ENCODE data around the gene DCTN2. TPM values are rescaled to one million over a fixed set of nuclear protein-coding genes. Genes with fewer than 3 reads are reported as not detected.
"Not testable (repeated sequence)": the region's sequence is repeated elsewhere in the genome, so short reads cannot be mapped to it uniquely, and the experiment has no call there.

Gene DCTN2
- total and polyA plus RNA-seq, 2 donors, result 70.8 to 195 TPM

GRCh38 chr12:57500213-57500612 lies 46.8 kb downstream of the DCTN2 start:
- H3K36me3 ChIP-seq (ENCODE audit: insufficient read depth), result peaks cover 1% of the 10 kb centered on the region
- 96% methylated on average over 11 of the region's 11 CpGs for WGBS
- DNase-seq (ENCODE audit: extremely low spot score), result no peak
- H3K27ac ChIP-seq (ENCODE audit: low read depth), result no peak overlapping the region
- H3K4me3 ChIP-seq (ENCODE audit: low read depth, low read length), result no peak overlapping the region
- H3K4me1 ChIP-seq (ENCODE audit: insufficient read depth), result no peaks in the 10 kb centered on the region

GRCh38 chr12:57498571-57498970 lies 48.4 kb downstream of the DCTN2 start:
- Histone ChIP-seq H3K36me3 (ENCODE audit: insufficient read depth) (peaks cover 1% of the 10 kb centered on the region), H3K4me1 (ENCODE audit: insufficient read depth) (no peaks in the 10 kb centered on the region), H3K4me3 (ENCODE audit: low read depth, low read length) (no peak overlapping the region), H3K27ac (ENCODE audit: low read depth) (no peak overlapping the region)
- WGBS, result 92% methylated on average over 4 of the region's 4 CpGs
- no peak for DNase-seq (ENCODE audit: extremely low spot score)

- no peak overlapping the region for H3K4me3 ChIP-seq (ENCODE audit: low read depth, low read length)
- H3K36me3 ChIP-seq (ENCODE audit: insufficient read depth), result peaks cover 1% of the 10 kb centered on the region
- 81% methylated on average over 9 of the region's 9 CpGs for WGBS
- DNase-seq (ENCODE audit: extremely low spot score), result no peak
- H3K4me1 ChIP-seq (ENCODE audit: insufficient read depth), result no peaks in the 10 kb centered on the region
- no peak overlapping the region for H3K27ac ChIP-seq (ENCODE audit: low read depth)
These were observed 48.9 kb downstream of the DCTN2 start for GRCh38 chr12:57498132-57498502.

- Histone ChIP-seq H3K36me3 (ENCODE audit: insufficient read depth) (peaks cover 3% of the 10 kb centered on the region), H3K4me3 (ENCODE audit: low read depth, low read length) (no peak overlapping the region), H3K4me1 (ENCODE audit: insufficient read depth) (no peaks in the 10 kb centered on the region), H3K27ac (ENCODE audit: low read depth) (no peak overlapping the region)
- WGBS, result 93% methylated on average over 12 of the region's 12 CpGs
- no peak for DNase-seq (ENCODE audit: extremely low spot score)
These were observed 49.5 kb downstream of the DCTN2 start for GRCh38 chr12:57497223-57498131.

- Histone ChIP-seq H3K36me3 (ENCODE audit: insufficient read depth) (peaks cover 2% of the 10 kb centered on the region), H3K27ac (ENCODE audit: low read depth) (no peak overlapping the region), H3K4me3 (ENCODE audit: low read depth, low read length) (no peak overlapping the region), H3K4me1 (ENCODE audit: insufficient read depth) (no peaks in the 10 kb centered on the region)
- no peak for DNase-seq (ENCODE audit: extremely low spot score)
These were observed 50.2 kb downstream of the DCTN2 start for GRCh38 chr12:57496822-57497221.

- H3K4me3 ChIP-seq (ENCODE audit: low read depth, low read length); H3K36me3 ChIP-seq (ENCODE audit: insufficient read depth); DNase-seq (ENCODE audit: extremely low spot score); H3K4me1 ChIP-seq (ENCODE audit: insufficient read depth); H3K27ac ChIP-seq (ENCODE audit: low read depth): not testable (repeated sequence)
- 95% methylated on average over 46 of the region's 48 CpGs for WGBS
These were observed 51.8 kb downstream of the DCTN2 start for GRCh38 chr12:57495051-57495701.

GRCh38 chr12:57491393-57492280 lies 55.4 kb downstream of the DCTN2 start:
- peaks cover 2% of the 10 kb centered on the region for H3K4me1 ChIP-seq (ENCODE audit: insufficient read depth)
- H3K27ac ChIP-seq (ENCODE audit: low read depth), result no peak overlapping the region
- no peak for DNase-seq (ENCODE audit: extremely low spot score)
- no peak overlapping the region for H3K4me3 ChIP-seq (ENCODE audit: low read depth, low read length)
- peaks cover 7% of the 10 kb centered on the region for H3K36me3 ChIP-seq (ENCODE audit: insufficient read depth)
- WGBS, result 93% methylated on average over 15 of the region's 15 CpGs

GRCh38 chr12:57490126-57490525 lies 56.9 kb downstream of the DCTN2 start:
- WGBS, result 98% methylated on average over 4 of the region's 4 CpGs
- peaks cover 7% of the 10 kb centered on the region for H3K36me3 ChIP-seq (ENCODE audit: insufficient read depth)
- DNase-seq (ENCODE audit: extremely low spot score), result no peak

GRCh38 chr12:57489157-57489641 lies 57.8 kb downstream of the DCTN2 start:
- no peak for DNase-seq (ENCODE audit: extremely low spot score)
- Histone ChIP-seq H3K4me1 (ENCODE audit: insufficient read depth) (peaks cover 2% of the 10 kb centered on the region), H3K36me3 (ENCODE audit: insufficient read depth) (peaks cover 7% of the 10 kb centered on the region), H3K27ac (ENCODE audit: low read depth) (no peak overlapping the region), H3K4me3 (ENCODE audit: low read depth, low read length) (no peak overlapping the region)
- WGBS, result 89% methylated on average over 5 of the region's 5 CpGs

More at GRCh38 chr12:57490126-57490525, 56.9 kb downstream of the DCTN2 start:
- H3K27ac ChIP-seq (ENCODE audit: low read depth), result no peak overlapping the region
- peaks cover 2% of the 10 kb centered on the region for H3K4me1 ChIP-seq (ENCODE audit: insufficient read depth)
- H3K4me3 ChIP-seq (ENCODE audit: low read depth, low read length), result no peak overlapping the region

- Histone ChIP-seq H3K27ac (ENCODE audit: low read depth) (no peak overlapping the region), H3K4me3 (ENCODE audit: low read depth, low read length) (peak overlapping the region; percentile 97), H3K4me1 (ENCODE audit: insufficient read depth) (peaks cover 2% of the 10 kb centered on the region), H3K36me3 (ENCODE audit: insufficient read depth) (peaks cover 7% of the 10 kb centered on the region)
- no peak for DNase-seq (ENCODE audit: extremely low spot score)
- 30% methylated on average over 11 of the region's 11 CpGs for WGBS
These were observed 58.4 kb downstream of the DCTN2 start for GRCh38 chr12:57488402-57489156.

- peak; percentile 91 for DNase-seq (ENCODE audit: extremely low spot score)
- H3K27ac ChIP-seq (ENCODE audit: low read depth), result peak within 1 kb of the TSS; percentile 78
- WGBS, result 6% methylated on average over 47 of the region's 47 CpGs
- H3K36me3 ChIP-seq (ENCODE audit: insufficient read depth), result peaks cover 6% of the 10 kb centered on the region
- H3K4me1 ChIP-seq (ENCODE audit: insufficient read depth), result peaks cover 2% of the 10 kb centered on the region
- peak within 1 kb of the TSS; percentile 97 for H3K4me3 ChIP-seq (ENCODE audit: low read depth, low read length)
These were observed 59.2 kb downstream of the DCTN2 start, which contains the start of gene MARS1 for GRCh38 chr12:57487597-57488401. MARS1 (plus strand) TSS chr12:57488068; CDS start chr12:57488091, 23 bp downstream.

- Histone ChIP-seq H3K4me1 (ENCODE audit: insufficient read depth) (peaks cover 2% of the 10 kb centered on the region), H3K4me3 (ENCODE audit: low read depth, low read length) (no peak overlapping the region), H3K36me3 (ENCODE audit: insufficient read depth) (peaks cover 5% of the 10 kb centered on the region), H3K27ac (ENCODE audit: low read depth) (no peak overlapping the region)
- WGBS, result 87% methylated on average over 27 of the region's 27 CpGs
- DNase-seq (ENCODE audit: extremely low spot score), result no peak
These were observed 59.9 kb downstream of the DCTN2 start for GRCh38 chr12:57487055-57487596.
